Body of pancreas (tissue), 4 donors: ENCODE results near the gene ATXN7L2.

Experiments
- CTCF ChIP-seq, 7 experiments: fragments of 450-650 bp in 4 of 7; fragments of 200-600 bp in 3 of 7; sonication (generic) in 3 of 7; IDR thresholded peaks; one replicate each; pipeline ENCODE4 v1.5.1; 2016 to 2019; ENCODE audit warnings: antibody characterized with exemption in 7 of 7
- POLR2A ChIP-seq, 3 donors: fragments of 450-650 bp; IDR thresholded peaks; one replicate each; pipeline ENCODE4 v1.6.1; 2016; ENCODE audit warnings: antibody characterized with exemption in 3 of 3, mild to moderate bottlenecking in 2 of 3

- TF ChIP-seq POLR2A (IDR thresholded peaks at IDR 0.05) (no peak), CTCF (IDR thresholded peaks at IDR 0.05) (no peak)
Measured at GRCh38 chr1:109447524-109447923, 36.2 kb upstream of the ATXN7L2 start.
